NCI-H524 (cell line): ENCODE measurements around the gene SIRT5.
A peak's percentile ranks its signal among the peaks of the same experiment; 100 is the strongest.

ENCODE experiments used
- DNase-seq, 2 experiments: peaks; one replicate each; lab custom pipeline; 2025; lab: John Stamatoyannopoulos, UW

The SIRT5 gene

DNA sequence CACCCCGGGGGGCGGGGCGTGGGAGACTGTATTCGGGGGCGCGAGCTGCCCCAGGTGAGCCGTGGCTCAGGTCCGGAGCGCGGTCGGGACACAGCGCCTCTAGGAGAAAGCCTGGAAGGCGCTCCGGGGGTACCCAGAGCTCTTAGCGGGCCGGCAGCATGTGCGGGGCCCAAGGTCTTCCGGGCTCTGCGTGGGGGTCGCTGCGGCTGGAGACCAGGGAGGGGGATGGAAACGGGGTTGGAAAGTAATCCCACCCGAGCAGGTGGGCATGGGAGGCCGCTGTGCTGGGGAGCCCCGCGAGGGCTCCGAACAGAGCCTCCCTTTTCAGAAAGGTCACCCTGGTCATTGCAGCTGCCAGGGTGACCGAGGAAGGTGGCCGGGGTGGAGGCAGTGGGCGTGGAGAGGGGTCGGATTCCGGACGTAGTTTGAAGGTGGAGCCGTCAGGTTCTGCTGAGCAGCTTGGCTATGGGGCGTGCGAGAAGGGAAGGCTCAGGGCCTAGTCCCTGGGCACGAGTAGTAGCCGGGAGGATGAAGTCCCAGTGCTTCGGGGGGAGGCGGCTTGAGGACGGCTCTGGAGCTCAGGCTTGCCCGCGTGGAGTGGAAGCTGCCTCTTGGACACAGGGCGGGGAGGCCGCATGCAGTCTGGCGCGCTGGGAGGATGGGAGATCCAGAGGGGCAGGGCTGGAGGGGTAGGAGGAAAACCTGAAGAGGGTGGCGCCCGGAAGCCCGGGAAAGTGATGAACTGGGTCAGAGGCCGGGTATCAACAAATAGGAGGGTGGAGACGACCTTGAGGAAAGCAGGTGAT is at the start of gene SIRT5:
Gene SIRT5, plus strand, starts transcription at position 31 of the 806 bp plus-strand sequence. CDS start 9,510 bp downstream, outside the sequence.
- DNase-seq, result peak; percentile 89 to 90

DNA sequence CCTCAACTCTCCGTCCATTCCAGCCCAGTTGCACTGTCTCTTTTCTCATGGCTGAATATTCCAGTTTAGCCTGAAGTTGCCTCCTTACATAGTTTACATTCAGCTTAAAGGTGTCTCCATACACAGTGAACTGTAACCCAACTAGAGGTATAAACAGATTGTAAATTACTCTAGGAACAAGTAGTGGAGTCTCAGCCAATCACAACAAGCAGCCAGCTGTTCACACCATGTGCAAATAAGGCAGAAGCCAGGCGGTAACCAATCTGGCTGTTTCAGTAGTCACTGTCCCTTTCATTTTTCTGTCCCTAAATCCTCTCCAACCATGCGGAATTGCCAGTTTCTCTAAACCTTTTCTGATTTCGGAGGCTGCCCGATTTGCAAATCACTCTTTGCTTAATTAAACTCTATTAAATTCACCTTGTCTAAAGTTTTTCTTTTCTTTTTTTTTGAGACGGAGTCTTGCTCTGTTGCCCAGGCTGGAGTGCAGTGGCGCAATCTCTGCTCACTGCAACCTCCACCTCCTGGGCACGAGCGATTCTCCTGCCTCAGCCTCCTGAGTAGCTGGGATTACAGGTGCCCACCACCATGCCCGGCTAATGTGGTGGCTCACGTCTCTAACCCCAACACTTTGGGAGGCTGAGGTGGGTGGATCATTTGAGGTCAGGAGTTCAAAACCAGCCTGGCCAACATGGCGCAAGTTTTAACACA is 49.4 kb upstream of the SIRT5 start:
- peak; percentile 30 to 69 for DNase-seq

DNA sequence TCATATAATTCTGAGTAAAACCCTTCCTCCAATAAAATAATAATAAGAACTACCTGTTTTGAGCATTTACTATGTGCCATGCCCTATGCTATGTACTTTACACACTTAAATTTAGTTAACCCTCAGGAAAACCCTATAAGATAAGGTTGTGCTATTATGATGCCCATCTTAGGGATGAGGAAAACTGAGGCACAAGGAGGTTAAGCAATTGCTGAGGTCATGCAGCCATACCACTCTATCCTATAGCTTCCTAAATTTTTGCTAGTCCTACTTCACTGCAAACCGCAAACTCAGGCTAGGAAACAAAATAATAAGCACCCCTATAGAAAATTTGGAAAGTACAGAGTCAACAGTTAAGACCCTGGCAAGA is 48.1 kb upstream of the SIRT5 start:
- DNase-seq, result no peak

DNA sequence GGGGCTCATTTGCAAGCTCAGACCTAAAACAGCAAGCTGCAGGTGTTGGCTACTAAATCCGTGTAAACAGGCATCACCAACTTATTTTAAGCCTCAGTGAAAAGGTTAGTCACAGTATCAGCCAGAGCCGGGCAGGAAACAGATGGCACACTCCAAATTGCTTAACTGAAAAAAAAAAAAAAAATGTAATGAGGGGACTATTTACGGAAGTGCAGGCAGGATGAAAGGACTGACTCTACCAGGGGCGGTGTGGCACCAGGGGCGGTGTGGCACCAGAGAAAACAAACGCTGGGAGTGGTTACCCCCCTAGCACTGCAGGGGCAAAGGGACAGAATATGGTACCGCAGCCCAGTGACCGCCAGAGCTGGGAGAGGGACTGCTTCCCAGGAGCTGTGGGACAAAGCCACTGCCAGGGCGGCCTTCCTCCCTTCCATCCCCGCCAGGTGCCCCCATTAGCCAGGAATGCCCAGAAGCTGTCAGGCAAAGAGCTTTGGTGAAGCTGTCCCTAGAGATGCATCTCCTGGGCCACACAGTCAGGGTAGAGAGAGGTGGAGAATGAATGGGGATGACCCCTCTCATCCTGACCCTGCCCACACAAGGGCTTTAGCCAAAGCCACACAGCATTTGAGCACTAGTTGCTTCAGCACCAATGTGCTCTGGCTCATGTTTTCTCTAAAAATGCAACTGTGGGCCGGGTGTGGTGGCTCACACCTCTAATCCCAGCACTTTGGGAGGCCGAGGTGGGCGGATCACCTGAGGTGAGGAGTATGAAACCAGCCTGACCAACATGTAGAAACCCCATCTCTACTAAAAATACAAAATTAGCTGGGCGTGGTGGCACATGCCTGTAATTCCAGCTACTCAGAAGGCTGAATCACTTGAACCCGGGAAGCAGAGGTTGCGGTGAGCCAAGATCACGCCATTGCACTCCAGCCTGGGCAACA is 47.4 kb upstream of the SIRT5 start:
- peak; percentile 88 to 92 for DNase-seq

DNA sequence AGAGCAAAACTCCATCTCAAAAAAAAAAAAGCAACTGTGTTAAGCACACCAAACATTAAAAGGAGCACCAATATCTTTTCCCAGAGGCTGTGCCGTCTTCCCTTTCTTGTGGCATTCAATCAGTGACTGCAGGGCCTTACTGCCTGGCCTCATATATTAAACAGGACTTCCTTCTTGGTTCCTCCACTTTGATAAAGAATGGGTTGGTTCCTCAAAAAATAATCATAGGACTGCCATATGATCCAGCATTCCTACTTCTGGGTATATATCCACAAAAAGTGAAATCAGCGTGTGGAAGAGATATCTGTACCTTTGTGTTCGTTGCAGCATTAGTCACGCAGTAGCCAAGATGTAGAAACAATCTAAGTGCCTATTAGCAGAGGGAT is 46.7 kb upstream of the SIRT5 start:
- no peak for DNase-seq

DNA sequence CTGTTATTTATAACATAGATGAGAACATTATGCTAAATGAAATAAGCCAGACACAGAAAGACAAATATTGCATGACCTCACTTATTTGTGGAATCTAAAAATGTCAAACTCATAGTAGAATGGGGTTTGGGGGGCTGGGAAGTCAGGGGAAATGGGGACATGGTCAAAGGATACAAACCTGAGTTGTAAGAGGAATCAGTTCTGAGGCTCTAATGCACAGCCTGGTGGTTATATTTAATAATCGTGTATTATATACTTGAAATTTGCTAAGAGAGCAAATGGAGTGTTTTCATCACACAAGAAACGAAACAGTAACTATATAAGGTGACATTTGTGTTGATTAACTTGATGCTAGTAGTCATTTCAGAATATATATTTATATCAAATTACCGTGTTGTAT is 46.2 kb upstream of the SIRT5 start:
- DNase-seq, result no peak

DNA sequence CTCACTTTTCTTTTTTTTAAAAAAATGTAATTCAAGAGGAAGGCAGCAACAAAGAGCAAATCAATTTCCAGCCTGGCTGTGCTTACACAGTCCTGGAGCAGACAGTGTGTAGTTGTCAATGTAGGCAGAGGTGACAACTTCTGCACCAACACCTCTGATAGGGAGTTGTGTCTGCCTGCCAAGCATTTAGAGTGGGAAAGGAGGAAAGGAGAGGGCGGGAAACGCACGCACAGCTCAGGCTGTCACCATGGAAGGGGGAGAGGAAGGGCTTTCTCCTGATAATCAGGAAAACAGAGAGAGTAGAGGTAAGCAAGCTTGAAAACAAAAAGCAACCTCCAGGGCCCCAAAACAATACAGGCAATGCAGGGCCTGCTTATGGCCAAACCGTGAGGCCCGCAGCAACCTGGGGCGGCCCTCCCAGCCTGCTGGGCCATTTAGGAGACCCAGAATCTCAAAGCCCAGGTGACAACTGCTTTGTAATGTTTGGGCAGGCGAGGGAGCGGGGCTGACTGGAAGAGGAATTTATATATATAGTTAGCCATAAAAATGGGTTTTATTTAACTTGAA is 45.5 kb upstream of the SIRT5 start:
- DNase-seq, result no peak

DNA sequence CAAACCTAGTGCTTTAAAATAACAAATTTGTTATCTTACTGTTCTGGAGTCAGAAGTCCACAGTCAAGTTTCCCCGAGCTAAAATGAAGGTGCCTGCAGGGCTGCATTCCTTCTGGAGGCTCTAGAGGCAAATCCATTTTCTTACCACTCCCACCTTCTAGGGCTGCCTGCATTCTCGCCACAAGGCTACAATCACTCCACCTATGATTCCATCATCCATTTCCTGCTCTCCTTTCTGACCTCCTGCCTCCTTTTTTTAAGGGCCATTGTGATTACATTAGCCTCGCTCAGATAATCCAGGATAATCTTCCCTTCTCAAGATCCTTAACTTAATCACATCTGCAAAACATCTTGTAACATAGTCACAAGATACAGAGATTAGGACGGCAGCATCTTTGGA is 42.4 kb upstream of the SIRT5 start:
- peak; percentile 82 to 97 for DNase-seq

DNA sequence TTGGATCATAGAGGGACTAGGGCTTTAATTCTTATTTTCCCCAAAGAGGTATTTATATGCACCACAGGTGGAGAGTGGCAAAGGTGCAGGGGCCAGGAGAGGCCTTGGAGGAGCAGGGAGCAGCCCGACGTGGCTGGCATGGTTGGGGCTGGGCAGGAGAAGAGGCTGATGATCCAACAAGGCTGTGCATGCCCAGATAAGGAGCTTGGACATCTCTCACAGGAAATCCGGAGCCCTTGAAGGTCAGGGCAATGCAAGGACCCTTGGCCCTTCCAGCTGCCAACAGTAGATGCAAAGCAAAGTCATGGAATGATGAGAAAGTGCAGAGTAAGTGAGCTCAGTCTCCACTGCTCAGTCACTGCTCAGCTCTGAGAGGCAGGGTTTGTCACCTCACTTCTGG is 39.9 kb upstream of the SIRT5 start:
- DNase-seq, result no peak

DNA sequence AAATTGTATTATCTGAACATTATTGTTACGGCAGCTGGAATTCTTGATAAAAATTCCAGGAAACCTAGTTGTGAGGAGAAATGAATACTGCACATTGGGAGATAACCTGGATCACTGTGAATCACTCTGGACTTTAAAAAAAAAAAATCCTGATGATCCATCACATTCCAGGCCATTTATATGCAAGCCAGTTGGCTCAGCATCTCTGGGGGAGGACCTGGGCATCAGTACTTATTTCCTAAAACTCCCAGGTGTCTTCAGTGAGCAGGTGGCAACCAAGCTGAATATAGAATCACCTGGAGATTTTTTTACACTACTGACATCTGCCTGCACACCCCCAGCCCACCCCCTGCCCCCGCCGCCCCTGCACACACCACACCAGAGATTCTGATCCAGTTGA is 39.1 kb upstream of the SIRT5 start:
- no peak for DNase-seq

DNA sequence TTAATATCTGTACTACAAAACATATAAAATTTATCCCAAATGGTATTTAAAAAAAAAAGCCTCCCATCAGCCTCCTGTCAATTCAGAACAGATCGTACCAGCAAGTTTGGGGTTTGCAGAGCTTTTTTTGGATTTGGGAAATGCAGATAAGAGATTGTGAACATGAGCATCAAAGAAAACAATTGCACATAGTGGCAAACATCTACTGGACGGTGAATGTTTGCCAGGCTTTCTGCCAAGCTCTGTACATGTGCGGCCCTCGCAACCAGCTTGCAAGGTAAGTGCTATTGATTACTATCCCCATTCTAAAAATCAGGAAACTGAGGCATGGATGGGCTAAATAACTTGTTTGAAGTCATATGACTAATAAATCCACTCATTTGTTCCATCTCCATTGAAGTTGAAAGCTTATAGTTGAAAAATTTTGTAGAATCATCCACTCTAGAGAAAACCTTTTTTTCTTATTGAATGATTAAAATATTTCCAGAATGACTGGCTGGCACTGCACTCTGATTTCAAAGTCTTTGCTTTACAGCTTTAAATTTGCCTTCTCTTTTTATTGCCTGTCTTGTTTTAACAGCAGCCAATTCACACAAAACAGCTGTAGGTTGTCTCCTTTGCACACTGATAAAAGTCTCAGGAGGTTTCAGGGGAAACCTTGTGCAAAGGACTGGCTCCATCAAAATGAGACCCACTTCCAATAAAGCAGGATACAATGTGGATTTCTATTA is 37.4 kb upstream of the SIRT5 start:
- DNase-seq, result no peak

DNA sequence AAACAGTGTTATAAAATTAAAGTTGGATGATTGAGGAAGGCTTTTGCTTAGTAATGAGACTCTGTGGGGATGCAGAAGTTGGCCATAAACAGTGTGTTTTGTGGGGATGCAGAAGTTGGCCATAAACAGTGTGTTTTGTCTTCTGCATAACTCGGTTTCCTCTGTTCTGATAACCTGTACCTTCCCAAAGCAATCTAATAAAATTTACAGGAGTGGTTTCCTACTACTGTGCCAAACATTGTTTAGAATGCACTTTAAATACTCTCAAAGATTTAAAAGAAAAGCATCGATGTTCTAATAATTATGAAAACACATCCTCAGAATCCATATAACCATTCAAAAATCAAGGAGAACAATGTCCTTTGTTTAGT is 36.9 kb upstream of the SIRT5 start:
- DNase-seq, result no peak

DNA sequence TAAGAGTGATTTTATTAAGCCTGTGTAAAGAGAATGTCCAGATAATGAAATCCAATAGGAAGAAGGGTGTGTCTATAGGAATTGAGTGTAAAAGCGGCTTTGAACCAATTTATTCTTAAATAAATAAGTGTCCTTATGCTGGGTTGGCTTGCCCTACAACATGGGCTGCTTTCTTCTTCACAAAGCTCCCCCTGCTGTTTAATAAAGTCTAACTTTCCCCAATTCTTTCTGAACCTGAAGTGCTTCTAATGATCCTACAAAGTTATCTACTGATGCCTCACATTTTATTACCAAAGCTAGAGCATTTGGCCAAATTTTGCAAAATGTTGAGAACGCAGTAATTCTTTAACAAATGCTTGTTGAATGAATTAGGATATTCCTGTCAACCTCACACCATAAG is 36.3 kb upstream of the SIRT5 start:
- DNase-seq, result peak in 1 of 2 experiments; percentile 57

DNA sequence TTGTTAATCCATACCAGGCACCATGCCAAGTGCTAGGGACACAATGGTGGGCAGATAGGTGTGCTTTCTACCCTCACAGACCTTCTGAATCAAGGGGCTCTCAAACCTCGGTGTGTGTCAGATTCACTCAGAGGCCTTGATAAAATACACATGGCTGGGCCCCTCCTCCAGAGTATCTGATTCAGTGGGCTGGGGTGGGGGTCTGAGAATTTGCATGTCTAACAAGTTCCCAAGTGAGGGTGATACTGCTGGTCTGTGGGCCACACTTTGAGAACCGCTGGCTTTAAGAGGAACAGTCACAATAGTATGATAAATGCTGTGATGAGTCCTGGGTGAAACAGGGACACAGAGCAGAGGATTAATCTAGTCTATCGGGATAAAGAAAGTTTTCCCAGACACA is 35.8 kb upstream of the SIRT5 start:
- DNase-seq, result no peak

DNA sequence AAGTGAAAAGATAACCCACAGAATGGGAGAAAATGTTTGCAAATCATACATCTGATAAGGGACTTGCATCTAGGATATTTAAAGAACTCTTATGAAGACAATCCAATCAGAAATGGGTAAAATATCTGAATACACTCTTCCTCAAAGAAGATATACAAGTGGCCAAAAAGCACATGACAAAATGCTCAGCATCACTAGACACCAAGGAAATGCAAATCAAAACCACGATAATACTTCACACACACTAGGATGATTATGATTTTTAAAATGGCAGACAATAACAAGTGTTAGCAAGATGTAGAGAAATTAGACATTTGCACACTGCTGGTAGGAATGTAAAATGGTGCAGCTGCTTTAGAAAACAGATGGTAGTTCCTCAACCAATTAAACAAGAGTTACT is 34.8 kb upstream of the SIRT5 start:
- peak in 1 of 2 experiments; percentile 13 for DNase-seq

DNA sequence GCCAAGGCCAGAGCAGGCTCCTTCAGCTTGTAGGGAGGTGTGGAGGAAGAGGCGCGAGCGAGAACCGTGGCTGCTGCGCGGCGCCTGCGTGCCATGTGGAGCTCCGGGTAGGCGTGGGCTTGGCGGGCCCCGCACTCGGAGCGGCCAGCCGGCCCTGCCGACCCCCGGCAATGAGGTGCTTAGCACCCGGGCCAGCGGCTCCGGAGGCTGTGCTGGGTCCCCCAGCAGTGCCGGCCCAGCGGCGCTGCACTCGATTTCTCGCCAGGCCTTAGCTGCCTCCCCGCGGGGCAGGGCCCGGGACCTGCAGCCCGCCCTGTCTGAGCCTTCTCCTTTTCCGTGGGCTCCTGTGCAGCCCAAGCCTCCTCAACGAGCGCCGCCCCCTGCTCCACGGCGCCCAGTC is 32.9 kb upstream of the SIRT5 start:
- DNase-seq, result no peak

DNA sequence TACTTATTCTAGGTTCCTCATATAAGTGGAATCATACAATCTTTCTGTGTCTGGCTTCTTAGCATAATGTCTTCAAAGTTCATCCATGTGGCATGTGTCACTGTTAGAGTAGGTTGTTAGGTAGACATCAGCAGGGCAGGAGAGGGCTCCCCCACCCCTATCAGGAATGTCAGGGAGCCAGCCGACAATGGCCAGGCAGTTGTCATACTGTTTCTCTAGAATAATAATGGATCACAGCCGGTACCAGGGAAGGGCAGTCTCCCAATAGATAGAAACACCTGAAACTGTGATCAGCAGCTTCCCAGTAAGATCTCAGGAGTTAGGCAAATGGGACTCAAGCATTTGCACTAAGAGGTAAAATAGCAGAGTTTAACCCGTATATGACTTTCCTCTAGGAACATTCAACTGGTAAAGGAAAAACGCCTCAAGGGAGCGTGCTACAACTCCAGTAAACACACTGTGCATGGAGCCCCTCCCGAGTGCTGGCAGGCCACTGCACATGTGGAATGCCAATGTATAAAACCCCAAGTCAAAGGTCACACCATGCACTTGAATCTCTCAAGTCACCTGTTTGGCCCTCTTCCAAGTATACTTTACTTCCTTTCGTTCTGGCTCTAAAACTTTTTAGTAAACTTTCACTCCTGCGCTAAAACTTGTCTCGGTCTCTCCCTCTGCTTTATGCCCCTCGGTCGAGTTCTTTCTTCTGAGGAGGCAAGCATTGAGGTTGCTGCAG is 29.8 kb upstream of the SIRT5 start:
- DNase-seq, result no peak

DNA sequence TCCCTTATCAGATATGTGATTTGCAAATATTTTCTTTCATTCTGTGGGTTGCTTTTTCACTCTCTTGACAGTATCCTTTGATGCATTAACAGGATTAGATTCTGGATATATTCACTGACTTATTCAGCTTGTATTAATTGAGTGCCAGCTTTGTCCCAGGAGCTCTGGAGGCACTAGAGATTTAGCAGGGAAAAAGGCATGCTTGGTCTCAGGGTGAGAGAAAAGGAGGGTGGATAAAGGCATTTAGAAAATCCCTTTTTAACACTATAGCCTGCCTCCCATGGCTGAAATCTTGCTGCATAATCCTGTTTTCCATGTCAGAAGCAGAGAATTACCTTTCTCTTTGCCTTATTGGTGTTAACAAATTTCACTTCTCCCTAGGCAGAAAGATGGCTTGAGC is 28.5 kb upstream of the SIRT5 start:
- DNase-seq, result no peak

DNA sequence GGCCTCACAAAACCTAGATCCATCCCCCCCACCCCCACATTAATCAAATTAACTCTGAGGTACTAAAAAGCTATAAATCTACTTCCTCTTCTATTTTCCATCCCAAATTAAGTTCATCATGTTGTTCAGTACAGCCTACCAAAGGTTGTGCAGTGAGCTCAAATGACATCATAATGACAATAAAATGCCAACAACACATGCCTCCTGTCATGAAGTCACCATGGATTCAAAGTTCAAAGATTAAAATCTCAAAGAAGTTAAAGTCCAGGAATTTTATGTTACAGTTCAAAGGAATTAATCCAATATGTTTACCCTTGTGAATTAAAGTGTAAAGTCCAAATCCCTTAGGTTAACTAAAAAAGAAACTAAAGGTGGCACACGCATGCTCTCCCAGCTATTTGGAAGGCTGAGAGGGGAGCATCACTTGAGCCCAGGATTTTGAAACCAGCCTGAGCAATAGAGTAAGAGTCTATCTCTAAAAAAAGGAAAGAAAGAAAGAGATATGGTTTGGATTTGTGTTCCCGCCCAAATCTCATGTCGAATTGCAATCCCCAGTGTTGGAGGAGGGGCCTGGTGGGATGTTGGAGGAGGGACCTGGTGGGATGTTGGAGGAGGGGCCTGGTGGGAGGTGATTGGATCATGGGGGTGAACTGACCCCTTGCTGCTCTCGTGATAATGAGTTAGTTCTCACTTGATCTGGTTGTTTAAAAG is 25.7 kb upstream of the SIRT5 start:
- no peak for DNase-seq

DNA sequence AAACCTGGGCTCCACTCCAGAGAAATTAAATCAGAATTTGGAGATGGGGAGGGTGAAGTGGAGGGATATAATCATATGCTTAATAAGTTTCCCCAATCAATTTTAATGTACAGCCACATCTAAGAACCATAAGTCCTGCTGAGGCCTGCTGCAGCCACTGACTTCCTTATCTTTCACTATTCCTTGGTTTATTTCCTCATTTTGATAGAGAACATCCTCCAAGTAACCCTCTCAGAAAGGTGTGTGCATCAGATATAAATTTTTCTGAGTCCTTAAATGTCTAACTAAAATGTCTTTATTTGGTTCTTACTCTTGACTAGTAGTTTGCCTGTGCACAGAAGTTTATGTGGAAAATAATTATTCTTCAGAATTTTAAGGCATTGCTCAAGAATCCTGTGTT is 23.7 kb upstream of the SIRT5 start:
- no peak for DNase-seq
